Activated CD4-positive, alpha-beta T cell treated with anti-CD3 and anti-CD28 coated beads, Interleukin-2, amount 10 ng/mL, durations not matched to agents 24 days and 14 days (primary cell): ENCODE measurements around the gene RGS7BP. TPM values are rescaled to one million over a fixed set of nuclear protein-coding genes. Genes with fewer than 3 reads are reported as not detected.
A peak's percentile ranks its signal among the peaks of the same experiment; 100 is the strongest.
"Not testable (repeated sequence)": the region's sequence is repeated elsewhere in the genome, so short reads cannot be mapped to it uniquely, and the experiment has no call there.

Source experiments
- DNase-seq: peaks from one replicate; pipeline ENCODE4 v3.0.0; 2022
- H3K27ac Mint-ChIP-seq: one replicate; pipeline ENCODE4 v1.8.0; 2022; ENCODE audit warnings: mild to moderate bottlenecking, mixed read lengths
- H3K27me3 Mint-ChIP-seq: one replicate; pipeline ENCODE4 v1.8.0; 2022; ENCODE audit warnings: mixed read lengths
- H3K36me3 Mint-ChIP-seq: one replicate; pipeline ENCODE4 v1.8.0; 2022; ENCODE audit warnings: low read depth, mild to moderate bottlenecking, mixed read lengths
- H3K4me1 Mint-ChIP-seq: one replicate; pipeline ENCODE4 v1.8.0; 2021; ENCODE audit warnings: mixed read lengths
- H3K4me3 Mint-ChIP-seq: one replicate; pipeline ENCODE4 v1.8.0; 2022; ENCODE audit warnings: mild to moderate bottlenecking, moderate library complexity, mixed read lengths
- H3K9me3 Mint-ChIP-seq: one replicate; pipeline ENCODE4 v1.8.0; 2021; ENCODE audit warnings: mixed read lengths
- intact Hi-C: fragments of 100-400 bp; cut with micrococcal nuclease; formaldehyde crosslinking; loops from one replicate; pipeline ENCODE4 v1.15.1; 2023
- total RNA-seq: library from RNA; stranded (reverse); gene quantifications from 2 replicates; pipeline ENCODE4 v1.2.3, GENCODE V29; 2022

The RGS7BP gene
- total RNA-seq, 1 donor from 2014 or later: not detected

DNA sequence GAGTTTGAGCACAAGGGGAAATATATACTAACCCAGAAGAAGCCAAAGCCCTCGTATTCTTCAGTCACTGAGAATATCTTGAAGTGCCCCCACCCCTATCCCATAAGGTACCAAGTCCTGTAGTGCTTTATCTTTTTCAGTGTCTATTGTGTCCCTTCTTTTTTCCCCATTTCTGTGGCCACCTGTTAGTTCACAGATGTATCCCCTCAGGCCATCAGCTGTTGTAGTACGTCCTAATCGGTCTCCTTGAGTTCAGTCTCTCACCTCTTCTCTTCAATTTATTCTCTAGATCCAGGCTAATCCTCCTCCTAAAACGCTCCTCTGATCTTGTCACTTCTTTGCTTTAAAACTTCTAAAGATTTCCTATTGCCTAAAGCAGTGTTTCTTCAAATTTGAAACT lies 10.4 kb downstream of the RGS7BP start:
- intact Hi-C loops: no loop called here
- Mint-ChIP-seq H3K36me3 (no peaks in the 10 kb centered on the region), H3K4me3 (no peak overlapping the region)

DNA sequence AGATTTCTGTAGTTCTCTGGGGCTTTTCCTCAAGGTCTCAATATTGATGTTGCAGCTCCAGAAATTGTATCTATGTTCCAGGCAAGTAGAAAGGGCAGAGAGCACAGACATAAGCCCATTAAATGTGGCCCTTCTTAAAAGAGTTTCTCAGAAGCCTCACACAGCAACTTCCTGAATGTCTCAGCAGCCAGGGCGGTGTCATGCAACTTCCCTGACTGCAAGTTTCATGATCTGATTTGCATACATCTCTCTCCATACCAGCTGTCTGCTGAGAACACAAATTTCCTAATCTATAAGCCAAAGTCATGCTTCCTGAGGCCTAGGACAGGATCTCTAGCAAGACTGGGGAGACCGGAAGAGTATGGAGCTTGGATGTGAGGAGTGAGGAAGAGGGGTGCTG lies 13.0 kb downstream of the RGS7BP start:
- H3K36me3 Mint-ChIP-seq: no peaks in the 10 kb centered on the region
- H3K9me3 Mint-ChIP-seq: no peaks in the 10 kb centered on the region
- H3K4me1 Mint-ChIP-seq: no peaks in the 10 kb centered on the region
- no peak overlapping the region for H3K27ac Mint-ChIP-seq
- no peak for DNase-seq
- intact Hi-C loops: no loop called here
- H3K4me3 Mint-ChIP-seq: no peak overlapping the region
- no peaks in the 10 kb centered on the region for H3K27me3 Mint-ChIP-seq

More for the DNA sequence above, 10.4 kb downstream of the RGS7BP start:
- DNase-seq: no peak
- Mint-ChIP-seq H3K4me1 (no peaks in the 10 kb centered on the region), H3K9me3 (no peaks in the 10 kb centered on the region), H3K27ac (no peak overlapping the region), H3K27me3 (no peaks in the 10 kb centered on the region)

DNA sequence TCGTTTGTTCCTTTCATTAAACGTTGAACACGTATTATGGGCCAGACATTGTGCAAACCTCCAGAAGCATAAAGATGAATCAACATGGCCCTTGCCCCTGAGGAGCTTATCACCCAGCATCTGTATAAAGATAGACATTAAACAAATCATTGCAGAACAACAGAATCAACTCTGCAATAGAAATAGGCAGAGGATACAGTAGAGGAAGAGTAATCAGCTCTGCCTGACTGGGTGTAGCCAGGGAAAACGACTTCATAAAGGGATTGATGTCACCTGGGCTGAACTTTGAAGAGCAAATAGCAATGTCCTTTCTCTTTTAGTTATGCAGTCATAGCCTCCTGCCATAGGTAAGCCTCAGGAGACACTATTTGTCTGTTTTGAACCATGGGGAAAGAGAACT lies 13.4 kb downstream of the RGS7BP start:
- DNase-seq: no peak
- no peak overlapping the region for H3K27ac Mint-ChIP-seq
- no peaks in the 10 kb centered on the region for H3K4me1 Mint-ChIP-seq
- H3K4me3 Mint-ChIP-seq: no peak overlapping the region
- intact Hi-C loops: no loop called here
- H3K36me3 Mint-ChIP-seq: no peaks in the 10 kb centered on the region
- H3K9me3 Mint-ChIP-seq: no peaks in the 10 kb centered on the region
- H3K27me3 Mint-ChIP-seq: no peaks in the 10 kb centered on the region

DNA sequence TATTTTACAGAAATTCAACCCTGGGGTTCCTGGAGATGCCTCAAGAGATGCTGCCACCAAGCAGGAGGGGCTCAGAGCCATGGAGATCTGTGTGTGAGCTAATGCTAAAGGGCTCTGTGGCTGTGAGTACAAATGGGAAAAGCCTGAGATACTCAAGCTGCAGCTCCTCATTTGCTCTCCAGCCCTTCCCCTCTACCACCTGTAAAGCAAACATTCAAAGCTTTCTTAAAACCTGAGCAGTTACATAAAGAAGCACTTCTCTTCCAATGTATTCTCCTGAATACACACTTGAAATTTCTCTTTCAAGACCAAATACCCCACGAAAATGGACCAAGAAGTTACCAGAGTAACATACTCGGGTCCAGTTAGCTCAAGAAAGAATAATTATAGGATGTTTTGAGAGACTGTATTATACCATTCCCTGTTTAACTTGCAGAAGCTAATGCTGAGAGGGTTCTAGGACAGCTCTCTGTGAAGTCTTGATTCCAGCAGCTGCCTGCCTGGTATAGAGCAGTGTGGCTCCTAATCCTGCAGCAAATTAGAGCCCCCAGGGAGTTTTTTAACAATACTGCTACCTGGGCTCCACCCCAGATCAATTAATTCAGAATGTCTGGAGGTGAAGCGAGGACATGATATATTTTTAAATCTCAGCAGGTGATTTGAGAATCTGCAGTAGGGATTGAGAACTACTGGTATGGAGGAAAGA lies 21.1 kb downstream of the RGS7BP start:
- Mint-ChIP-seq H3K36me3 (no peaks in the 10 kb centered on the region), H3K4me1 (no peaks in the 10 kb centered on the region), H3K27ac (no peak overlapping the region), H3K9me3 (no peaks in the 10 kb centered on the region), H3K27me3 (peaks cover 3% of the 10 kb centered on the region), H3K4me3 (no peak overlapping the region)
- intact Hi-C loops: no loop called here
- peak; percentile 4 for DNase-seq

DNA sequence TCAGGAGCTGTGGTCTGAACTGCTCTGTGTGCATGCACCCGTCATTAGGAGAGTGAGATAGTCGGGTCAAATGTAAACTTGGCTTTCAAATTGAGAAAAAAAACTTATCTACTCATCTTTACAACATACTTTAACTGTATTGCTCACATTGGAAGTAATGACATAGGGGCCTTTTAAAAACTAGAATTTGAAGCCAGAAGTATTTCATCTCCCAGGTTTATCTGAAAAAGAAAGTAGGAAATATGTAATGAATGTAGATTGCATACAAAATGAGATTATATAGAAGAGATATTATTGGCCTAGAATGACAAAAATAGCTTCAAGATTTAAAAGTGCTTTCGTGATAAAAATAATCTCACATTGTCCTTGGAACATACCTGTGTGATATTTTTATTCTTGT lies 24.3 kb downstream of the RGS7BP start:
- DNase-seq: no peak
- Mint-ChIP-seq H3K4me3 (no peak overlapping the region), H3K9me3 (no peaks in the 10 kb centered on the region), H3K36me3 (no peaks in the 10 kb centered on the region), H3K4me1 (no peaks in the 10 kb centered on the region), H3K27ac (no peak overlapping the region), H3K27me3 (peaks cover 3% of the 10 kb centered on the region)
- intact Hi-C loops: no loop called here

DNA sequence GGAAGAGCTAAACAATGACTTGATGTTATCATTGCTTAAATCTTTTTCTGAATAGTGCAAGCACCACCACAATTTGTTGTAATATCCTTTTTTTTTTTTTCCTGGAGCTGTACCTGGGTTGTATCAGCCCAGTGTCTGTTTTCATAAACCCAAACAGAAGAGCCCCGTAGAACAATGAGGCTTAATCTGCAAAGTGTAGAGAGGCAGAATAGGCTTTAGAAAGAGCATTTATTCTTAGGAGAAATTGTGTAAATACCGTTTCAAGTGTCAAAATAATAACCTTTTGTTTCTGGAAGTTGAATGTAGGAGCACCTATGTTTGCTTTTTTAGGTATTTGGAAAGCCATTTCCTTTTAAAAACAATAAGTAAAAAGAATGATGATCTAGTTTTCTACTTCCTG lies 26.4 kb downstream of the RGS7BP start:
- Mint-ChIP-seq H3K27me3 (peaks cover 3% of the 10 kb centered on the region), H3K4me1 (no peaks in the 10 kb centered on the region), H3K9me3 (no peaks in the 10 kb centered on the region), H3K4me3 (no peak overlapping the region), H3K36me3 (no peaks in the 10 kb centered on the region), H3K27ac (no peak overlapping the region)
- intact Hi-C loops: no loop called here
- DNase-seq: no peak

DNA sequence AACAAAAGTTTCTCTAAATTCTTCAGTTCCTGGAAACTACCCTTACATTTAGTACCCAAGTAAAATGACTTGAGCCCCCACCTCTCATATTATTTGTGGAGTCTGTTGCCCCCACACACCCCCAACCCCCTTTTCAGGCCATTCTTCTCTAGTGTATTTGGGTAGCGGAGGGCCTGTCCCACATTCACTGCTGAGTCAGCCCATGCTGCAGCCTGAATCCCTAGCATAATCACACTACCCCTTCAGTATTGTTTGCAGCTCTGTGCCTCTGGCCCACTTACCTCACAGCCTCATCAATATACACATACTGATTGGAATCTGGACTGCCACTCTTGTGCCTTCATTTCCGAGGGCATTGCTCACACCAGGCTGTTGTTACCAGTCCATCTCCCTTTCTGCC lies 26.8 kb downstream of the RGS7BP start:
- no peak overlapping the region for H3K27ac Mint-ChIP-seq

DNA sequence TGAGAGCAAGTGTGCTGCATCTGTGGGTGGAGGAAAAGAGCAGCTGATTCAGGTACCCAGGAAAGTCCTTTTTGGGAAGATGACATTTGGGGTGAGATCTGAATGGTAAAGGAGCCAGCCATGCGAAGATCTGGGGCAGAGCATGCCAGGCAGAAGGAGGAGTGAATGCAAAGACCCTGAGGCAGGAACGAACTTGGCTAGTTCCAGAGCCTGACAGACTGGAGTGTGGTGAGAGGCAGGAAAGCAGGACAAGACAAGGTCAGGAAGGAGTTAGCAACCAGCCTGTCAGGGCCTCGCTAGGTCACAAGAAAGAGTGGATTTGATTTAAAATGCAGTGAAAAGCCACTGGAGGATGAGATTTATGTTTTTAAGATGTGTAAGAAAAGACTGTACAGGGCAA lies 28.2 kb downstream of the RGS7BP start:
- H3K27ac Mint-ChIP-seq: no peak overlapping the region
- H3K36me3 Mint-ChIP-seq: no peaks in the 10 kb centered on the region
- H3K4me1 Mint-ChIP-seq: no peaks in the 10 kb centered on the region

More for the DNA sequence above, 26.8 kb downstream of the RGS7BP start:
- intact Hi-C loops: no loop called here
- no peaks in the 10 kb centered on the region for H3K36me3 Mint-ChIP-seq
- no peaks in the 10 kb centered on the region for H3K9me3 Mint-ChIP-seq
- H3K4me1 Mint-ChIP-seq: no peaks in the 10 kb centered on the region
- H3K27me3 Mint-ChIP-seq: peaks cover 3% of the 10 kb centered on the region
- H3K4me3 Mint-ChIP-seq: no peak overlapping the region
- no peak for DNase-seq

DNA sequence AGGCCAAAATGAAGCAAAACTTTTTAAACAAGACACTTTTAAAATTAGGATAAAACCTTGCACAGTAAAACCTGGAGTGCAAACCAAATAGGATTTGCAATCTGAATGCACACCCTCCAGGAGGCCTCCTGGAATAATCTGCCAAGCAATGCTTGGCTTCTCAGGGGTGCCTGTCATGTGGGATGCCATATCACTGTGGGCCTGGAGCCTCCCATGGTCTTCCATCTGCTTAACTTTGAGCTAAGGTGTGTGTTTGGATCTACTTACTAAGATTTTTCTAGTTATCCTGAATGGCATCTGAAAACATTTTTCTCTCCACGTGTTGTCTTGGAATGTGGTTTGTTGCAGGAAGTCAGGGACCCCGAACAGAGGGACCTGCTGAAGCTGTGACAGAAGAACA lies 52.1 kb downstream of the RGS7BP start:
- no peaks in the 10 kb centered on the region for H3K27me3 Mint-ChIP-seq
- intact Hi-C loops: no loop called here

More for the DNA sequence above, 28.2 kb downstream of the RGS7BP start:
- Mint-ChIP-seq H3K9me3 (no peaks in the 10 kb centered on the region), H3K4me3 (no peak overlapping the region), H3K27me3 (peaks cover 3% of the 10 kb centered on the region)
- DNase-seq: peak; percentile 23
- intact Hi-C loops: no loop called here

DNA sequence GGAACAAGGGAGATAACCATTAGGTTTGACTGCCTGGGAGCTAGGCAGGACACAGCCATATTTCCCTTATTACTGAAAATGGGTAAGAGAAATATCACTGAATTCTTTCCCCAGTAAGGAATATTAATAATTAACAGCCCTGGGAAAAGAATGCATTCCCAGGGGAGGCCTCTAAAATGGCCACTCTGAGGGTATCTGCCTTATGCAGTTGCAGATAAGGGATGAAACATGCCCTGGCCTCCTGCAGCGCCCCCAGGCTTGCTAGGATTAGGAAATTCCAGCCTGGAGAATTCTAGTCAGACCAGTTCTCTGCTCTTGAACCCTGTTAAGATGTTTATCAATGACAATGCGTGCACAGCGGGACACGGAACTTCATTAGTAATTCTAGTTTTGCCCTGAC lies 52.8 kb downstream of the RGS7BP start:
- intact Hi-C loops, DNase-seq, H3K27ac Mint-ChIP-seq, H3K36me3 Mint-ChIP-seq, H3K9me3 Mint-ChIP-seq, H3K4me1 Mint-ChIP-seq, H3K27me3 Mint-ChIP-seq, H3K4me3 Mint-ChIP-seq: not testable (repeated sequence)

More for the DNA sequence above, 52.1 kb downstream of the RGS7BP start:
- Mint-ChIP-seq H3K27ac (no peak overlapping the region), H3K4me3 (no peak overlapping the region), H3K9me3 (no peaks in the 10 kb centered on the region), H3K4me1 (no peaks in the 10 kb centered on the region), H3K36me3 (no peaks in the 10 kb centered on the region)
- DNase-seq: no peak

DNA sequence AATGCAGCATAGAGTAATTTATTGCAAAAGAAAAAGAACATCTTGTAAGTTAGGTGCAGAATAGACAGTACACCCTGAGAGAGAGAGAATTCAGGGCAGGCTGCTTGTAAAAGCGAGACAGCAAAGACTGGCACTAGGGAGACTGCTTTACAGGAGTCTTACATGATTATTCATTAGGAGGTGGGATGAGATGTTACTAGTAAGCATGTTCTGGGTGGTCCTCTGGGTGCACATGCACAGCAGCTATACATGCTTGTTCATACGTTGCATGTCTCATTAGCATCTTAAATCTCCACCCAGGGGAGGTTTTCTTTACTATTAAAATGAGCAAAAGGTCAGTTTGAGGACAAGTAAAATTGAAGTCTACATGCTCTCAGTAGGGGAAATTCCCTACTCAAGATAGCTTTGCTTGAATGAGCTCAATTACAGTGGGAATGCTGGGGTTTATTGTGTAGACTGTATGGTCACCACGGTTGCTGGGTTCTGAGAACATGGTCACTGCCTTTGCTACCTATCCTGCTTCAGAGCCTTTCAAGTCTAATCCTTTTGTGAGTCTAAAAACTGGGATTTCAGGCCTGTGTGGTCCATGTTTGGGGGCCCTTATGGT lies 60.6 kb downstream of the RGS7BP start:
- H3K9me3 Mint-ChIP-seq: no peaks in the 10 kb centered on the region
- intact Hi-C loops: no loop called here
- DNase-seq: no peak
- no peaks in the 10 kb centered on the region for H3K27me3 Mint-ChIP-seq
- H3K4me1 Mint-ChIP-seq: no peaks in the 10 kb centered on the region
- H3K4me3 Mint-ChIP-seq: no peak overlapping the region
- H3K27ac Mint-ChIP-seq: no peak overlapping the region
- no peaks in the 10 kb centered on the region for H3K36me3 Mint-ChIP-seq

DNA sequence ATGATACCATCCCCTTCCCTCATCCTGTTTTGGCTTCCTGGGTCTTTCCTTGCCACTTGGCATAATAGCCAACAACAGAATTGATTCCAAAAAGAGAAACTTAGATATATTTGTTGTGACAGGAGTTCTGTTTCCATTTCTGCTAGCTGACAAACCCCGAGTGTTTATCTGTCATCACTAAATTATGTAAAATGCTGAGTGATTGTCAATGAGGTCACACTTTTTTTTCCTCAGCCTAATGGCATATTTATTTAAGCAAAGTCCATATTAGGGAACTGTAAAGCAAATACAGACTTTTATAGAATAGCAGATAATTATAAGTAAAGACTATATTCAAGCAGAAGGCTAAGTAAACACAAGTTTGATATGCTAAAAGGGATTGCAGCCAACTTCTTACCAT lies 64.0 kb downstream of the RGS7BP start:
- no peak for DNase-seq
- intact Hi-C loops: no loop called here
- Mint-ChIP-seq H3K9me3 (no peaks in the 10 kb centered on the region), H3K4me3 (no peak overlapping the region), H3K27me3 (no peaks in the 10 kb centered on the region), H3K27ac (no peak overlapping the region), H3K36me3 (no peaks in the 10 kb centered on the region), H3K4me1 (no peaks in the 10 kb centered on the region)

DNA sequence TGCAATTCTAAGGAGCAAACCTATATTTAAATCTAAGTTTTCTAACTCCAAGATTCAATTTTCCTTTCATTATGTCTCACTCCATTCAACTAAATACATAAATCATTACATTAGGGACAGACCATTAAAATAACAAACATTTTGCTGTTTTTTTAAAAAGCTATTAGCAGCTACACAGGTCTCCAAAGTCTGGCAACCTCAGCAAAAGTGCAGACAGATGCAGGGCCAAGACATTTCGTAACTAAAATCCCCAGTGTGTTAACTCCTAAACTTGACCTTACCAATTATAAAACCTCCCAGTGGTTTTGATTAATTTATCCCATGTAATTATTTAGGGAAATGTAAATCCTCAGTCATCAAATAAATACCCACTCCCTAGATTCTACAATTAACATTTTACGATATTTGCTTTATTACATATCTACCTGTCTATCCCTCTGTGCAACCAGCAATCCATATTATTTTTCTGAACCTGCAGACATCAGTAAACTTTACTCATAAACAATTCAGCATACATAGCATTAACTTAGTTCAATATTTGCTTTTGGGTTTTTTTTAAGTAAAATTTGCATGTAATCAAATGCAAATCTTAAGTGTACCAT lies 64.7 kb downstream of the RGS7BP start:
- no peaks in the 10 kb centered on the region for H3K9me3 Mint-ChIP-seq
- H3K27me3 Mint-ChIP-seq: no peaks in the 10 kb centered on the region
- no peak for DNase-seq
- no peak overlapping the region for H3K4me3 Mint-ChIP-seq
- H3K27ac Mint-ChIP-seq: no peak overlapping the region
- H3K4me1 Mint-ChIP-seq: no peaks in the 10 kb centered on the region
- no peaks in the 10 kb centered on the region for H3K36me3 Mint-ChIP-seq
- intact Hi-C loops: no loop called here

DNA sequence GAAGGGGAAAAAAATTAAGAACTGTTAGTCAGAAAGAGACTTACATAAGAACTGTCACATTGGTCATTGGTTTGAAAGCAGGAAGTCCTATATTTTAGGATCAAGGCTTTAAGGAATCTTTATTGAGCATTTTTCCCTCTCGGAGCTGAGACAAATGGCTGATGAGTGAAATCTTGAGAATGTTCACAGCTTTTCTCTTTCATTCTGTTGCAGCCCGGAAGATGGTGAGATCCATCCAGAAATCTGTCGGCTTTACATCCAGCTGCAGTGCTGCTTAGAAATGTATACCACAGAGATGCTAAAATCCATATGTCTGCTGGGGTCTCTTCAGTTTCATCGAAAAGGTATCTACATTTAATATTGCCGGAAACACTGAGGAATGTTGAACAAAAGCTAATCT lies 69.7 kb downstream of the RGS7BP start:
- H3K36me3 Mint-ChIP-seq: no peaks in the 10 kb centered on the region
- H3K27ac Mint-ChIP-seq: no peak overlapping the region
- H3K27me3 Mint-ChIP-seq: no peaks in the 10 kb centered on the region
- no peaks in the 10 kb centered on the region for H3K4me1 Mint-ChIP-seq
- no peak for DNase-seq
- intact Hi-C loops: no loop called here
- no peak overlapping the region for H3K4me3 Mint-ChIP-seq
- H3K9me3 Mint-ChIP-seq: no peaks in the 10 kb centered on the region
